SK-N-SH (cell line): ENCODE measurements around the gene OLFM1. TPM values are rescaled to one million over a fixed set of nuclear protein-coding genes. Genes with fewer than 3 reads are reported as not detected.

Source experiments
- CTCF ChIA-PET: fragments of 300-600, 350-600 bp; formaldehyde crosslinking; extraction: SDS; loops from one replicate; lab custom pipeline; 2021; lab: Yijun Ruan, JAX
- POLR2A ChIA-PET: fragments of 350-600 bp; sonication (Branson Sonifier 250); formaldehyde crosslinking; extraction: SDS; loops from one replicate; lab custom pipeline; 2020; ENCODE audit warnings: antibody characterized with exemption, inconsistent platforms; lab: Yijun Ruan, JAX
- DNase-seq: peaks from one replicate; pipeline ENCODE4 v3.0.0; 2012
- H2AFZ ChIP-seq: fragments of 200-600 bp; sonication (generic); 2 replicates; pipeline ENCODE4 v1.8.1; 2016; ENCODE audit warnings: antibody characterized with exemption, mild to moderate bottlenecking, low read depth
- H3F3A ChIP-seq: fragments of 200-600 bp; sonication (generic); replicated peaks from 2 replicates; pipeline ENCODE3; 2016; ENCODE audit warnings: antibody characterized with exemption, mild to moderate bottlenecking; ENCODE audit not compliant: insufficient read depth
- H3K27ac ChIP-seq, 2 experiments: fragments of 200-500 bp in 1 of 2; fragments of 200-600 bp in 1 of 2; sonication (Bioruptor generic) in 1 of 2; sonication (generic), shearing (Covaris generic) in 1 of 2; 2 replicates each; pipeline versions ENCODE4 v1.5.1 to v1.6.1; 2014 to 2016; ENCODE audit warnings: low read depth in 2 of 2, inconsistent platforms in 1 of 2, low read length in 1 of 2, mild to moderate bottlenecking in 1 of 2, mixed read lengths in 1 of 2
- H3K27me3 ChIP-seq: fragments of 200-600 bp; sonication (generic), shearing (Covaris generic); 2 replicates; pipeline ENCODE4 v1.6.1; 2016; ENCODE audit warnings: mixed run types; ENCODE audit not compliant: insufficient read depth
- H3K36me3 ChIP-seq, 2 experiments: fragments of 200-500 bp in 1 of 2; fragments of 200-600 bp in 1 of 2; sonication (Bioruptor generic) in 1 of 2; sonication (generic) in 1 of 2; replicated peaks in 1 of 2; 2 replicates each; pipeline versions ENCODE3 to v1.5.1; 2014 to 2016; ENCODE audit warnings: low read length in 1 of 2, mild to moderate bottlenecking in 1 of 2; ENCODE audit not compliant: insufficient read depth in 2 of 2, control insufficient read depth in 1 of 2
- H3K4me1 ChIP-seq, 2 experiments: fragments of 200-500 bp in 1 of 2; fragments of 200-600 bp in 1 of 2; sonication (Bioruptor generic) in 1 of 2; sonication (generic), shearing (Covaris generic) in 1 of 2; 2 replicates each; pipeline versions ENCODE4 v1.5.1 to v1.6.1; 2014 to 2016; ENCODE audit warnings: low read depth in 1 of 2, low read length in 1 of 2, mixed run types in 1 of 2; ENCODE audit not compliant: insufficient read depth in 2 of 2, control insufficient read depth in 1 of 2
- H3K4me2 ChIP-seq: fragments of 200-600 bp; sonication (generic), shearing (Covaris generic); 2 replicates; pipeline ENCODE4 v1.6.1; 2017; ENCODE audit warnings: mixed run types
- H3K4me3 ChIP-seq, 2 experiments: fragments of 200-500 bp in 1 of 2; fragments of 200-600 bp in 1 of 2; sonication (Bioruptor generic) in 1 of 2; sonication (generic), shearing (Covaris generic) in 1 of 2; 2 replicates each; pipeline versions ENCODE4 v1.5.1 to v1.8.1; 2014 to 2016; ENCODE audit warnings: low read depth in 2 of 2, inconsistent platforms in 1 of 2, low read length in 1 of 2, mild to moderate bottlenecking in 1 of 2, mixed read lengths in 1 of 2, moderate library complexity in 1 of 2
- H3K79me2 ChIP-seq: fragments of 200-600 bp; sonication (generic); 2 replicates; pipeline ENCODE4 v1.8.1; 2017; ENCODE audit warnings: mild to moderate bottlenecking; ENCODE audit not compliant: insufficient read depth
- H3K9ac ChIP-seq: fragments of 200-600 bp; sonication (generic); 2 replicates; pipeline ENCODE4 v1.6.1; 2017; ENCODE audit warnings: mixed run types
- H3K9me2 ChIP-seq: fragments of 200-600 bp; sonication (generic); 2 replicates; pipeline ENCODE4 v1.6.1; 2017; ENCODE audit warnings: mixed run types
- H3K9me3 ChIP-seq: fragments of 200-600 bp; sonication (generic); 2 replicates; pipeline ENCODE4 v1.6.1; 2017; ENCODE audit warnings: mixed run types, mild to moderate bottlenecking, moderate library complexity
- H4K20me1 ChIP-seq: fragments of 200-600 bp; sonication (generic); 2 replicates; pipeline ENCODE4 v1.6.1; 2017; ENCODE audit warnings: mild to moderate bottlenecking, mixed run types; ENCODE audit not compliant: insufficient read depth
- CHD2 ChIP-seq: fragments of 150-350 bp; IDR thresholded peaks from 2 replicates; pipeline ENCODE4 v1.6.1; 2018; ENCODE audit warnings: low read length; ENCODE audit not compliant: partially characterized antibody
- CTCF ChIP-seq: fragments of 200-600 bp; sonication (generic); IDR thresholded peaks from 2 replicates; pipeline ENCODE4 v1.6.1; 2017; ENCODE audit warnings: antibody characterized with exemption, mild to moderate bottlenecking, moderate library complexity
- EZH2phosphoT487 ChIP-seq: fragments of 200-600 bp; sonication (generic); IDR thresholded peaks from 2 replicates; pipeline ENCODE4 v1.6.1; 2017; ENCODE audit warnings: low read depth, mixed run types, mild to moderate bottlenecking, antibody characterized with exemption, moderate library complexity, borderline replicate concordance
- GATA2 ChIP-seq: sonication (generic); formaldehyde crosslinking; IDR thresholded peaks from 2 replicates; pipeline ENCODE4 v1.5.0; 2020; ENCODE audit warnings: mild to moderate bottlenecking, missing genetic modification reagents
- MXI1 ChIP-seq: IDR thresholded peaks from 2 replicates; pipeline ENCODE4 v1.6.1; 2012; ENCODE audit warnings: mild to moderate bottlenecking, low read depth, low read length, improper control_type of control experiment
- NFIC ChIP-seq: IDR thresholded peaks from 2 replicates; pipeline ENCODE4 v1.4.0; 2012; ENCODE audit warnings: borderline replicate concordance
- RAD21 ChIP-seq: IDR thresholded peaks from 2 replicates; pipeline ENCODE4 v1.6.1; 2012; ENCODE audit warnings: mild to moderate bottlenecking, low read length
- RCOR1 ChIP-seq: fragments of 150-350 bp; IDR thresholded peaks from 2 replicates; pipeline ENCODE4 v1.6.1; 2017; ENCODE audit warnings: antibody characterized with exemption, low read length
- RXRA ChIP-seq: IDR thresholded peaks from 2 replicates; pipeline ENCODE4 v1.4.0; 2012; ENCODE audit warnings: low read depth, mild to moderate bottlenecking, borderline replicate concordance
- SMC3 ChIP-seq: IDR thresholded peaks from 2 replicates; pipeline ENCODE4 v1.6.1; 2012; ENCODE audit warnings: low read depth, low read length, improper control_type of control experiment
- TAF1 ChIP-seq: IDR thresholded peaks from 2 replicates; pipeline ENCODE4 v1.6.1; 2012; ENCODE audit warnings: low read depth, mild to moderate bottlenecking, low read length, moderate library complexity, borderline replicate concordance
- WGBS: methylation state at CpG from one replicate; pipeline ENCODE4 v1.1.6; 2017; ENCODE audit warnings: low lambda C conversion rate; 5-methylcytosine and 5-hydroxymethylcytosine counted together
- polyA plus RNA-seq, 3 experiments: library from polyadenylated mRNA; depleted of rRNA; stranded (reverse); fragments of >200 nt; gene quantifications; 2 replicates each; pipeline ENCODE4 v1.2.3, GENCODE V29; 2012
- TF ChIP-seq, protein P1 (sequence below): fragments of 150-350 bp; IDR thresholded peaks from 2 replicates; pipeline ENCODE4 v1.6.1; 2017; ENCODE audit warnings: antibody characterized with exemption, low read length, low read depth, borderline replicate concordance
- TF ChIP-seq, protein P2 (sequence below): IDR thresholded peaks from 2 replicates; pipeline ENCODE4; 2012

OLFM1 gene
- polyA plus RNA-seq, 1 of the 3 experiments (the other 2 are of a cell fraction) = 15.9 TPM

- Histone ChIP-seq H3K27ac (no peak overlapping the region), H3F3A (peaks cover 4% of the 10 kb centered on the region), H3K36me3 (no peaks in the 10 kb centered on the region), H3K9me2 (no peaks in the 10 kb centered on the region), H3K9ac (no peak overlapping the region), H4K20me1 (0 out of 2 replicates have a peak, but pooled peaks cover 10% of the 10 kb centered on the region), H3K4me3 (no peak overlapping the region), H3K79me2 (no peaks in the 10 kb centered on the region), H3K9me3 (no peaks in the 10 kb centered on the region), H2AFZ (no peak overlapping the region), H3K4me2 (no peak overlapping the region), H3K4me1 (peaks cover 0 to 10% of the 10 kb centered on the region in 2 experiments; a peak in 1 of 4 replicates), H3K27me3 (no peaks in the 10 kb centered on the region)
- DNase-seq = no peak
- WGBS = 40% methylated on average over 20 of the region's 20 CpGs
- TF ChIP-seq RAD21 = peak; percentile 32; the same call in 1 of the 2 replicates
- no peak for TF ChIP-seq EZH2phosphoT487
- ChIA-PET CTCF (interaction anchor here (0.6 to 9.9 kb wide), 38 partner anchors 8 to 636 kb away, joined by 3 to 290 read pairs (median 7); no protein-coding TSS in a partner anchor), POLR2A (no interaction called here)
Observed at GRCh38 chr9:135084881-135085760, 2.3 kb upstream of the OLFM1 start.

DNA sequence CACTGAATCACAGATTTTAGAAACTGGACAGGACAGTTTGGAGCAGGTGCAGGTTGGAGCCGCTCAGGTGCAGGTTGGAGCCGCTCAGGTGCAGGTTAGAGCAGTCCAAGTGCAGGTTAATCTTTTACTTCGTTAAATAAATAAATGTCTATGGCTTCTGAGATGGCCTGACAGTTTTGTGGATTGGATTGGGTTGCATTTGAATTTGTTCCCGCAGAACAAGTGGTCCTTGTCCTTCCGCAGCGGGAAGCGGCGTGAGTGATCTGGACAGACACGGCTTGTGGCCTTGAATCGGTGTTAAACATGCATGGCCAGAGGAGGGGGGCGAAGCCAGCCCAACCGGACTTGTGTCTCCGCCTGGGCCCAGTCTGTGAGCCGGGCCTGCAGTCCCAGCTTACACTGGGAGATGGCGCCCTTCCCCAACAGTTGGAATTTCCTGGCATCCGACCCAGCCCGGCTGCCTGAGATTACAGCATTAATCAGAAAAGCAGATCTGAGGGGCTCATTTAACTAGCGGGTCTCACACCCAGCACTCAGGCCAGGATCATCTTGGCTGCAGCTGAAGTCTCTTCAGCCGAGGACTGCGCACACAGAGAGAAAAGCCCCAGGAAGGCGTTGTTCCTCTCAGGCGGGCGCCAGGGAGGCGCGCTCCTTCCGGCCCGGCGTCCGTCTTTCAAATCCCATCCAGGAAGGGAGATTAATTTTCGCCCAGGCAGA is 1.5 kb upstream of the OLFM1 start:
- Histone ChIP-seq H2AFZ (no peak overlapping the region), H3K27me3 (no peaks in the 10 kb centered on the region)

More for the DNA sequence above, 1.5 kb upstream of the OLFM1 start:
- peaks cover 0 to 10% of the 10 kb centered on the region in 2 experiments; a peak in 1 of 4 replicates for H3K4me1 ChIP-seq
- 0 out of 2 replicates have a peak, but pooled peaks cover 10% of the 10 kb centered on the region for H4K20me1 ChIP-seq
- POLR2A ChIA-PET = no interaction called here
- no peaks in the 10 kb centered on the region for H3K9me2 ChIP-seq
- H3K9me3 ChIP-seq = no peaks in the 10 kb centered on the region
- peak; percentile 92 for DNase-seq
- peak overlapping the region; percentile 63 for H3K4me2 ChIP-seq
- H3K9ac ChIP-seq = no peak overlapping the region
- H3K36me3 ChIP-seq = no peaks in the 10 kb centered on the region
- no peak overlapping the region for H3K27ac ChIP-seq
- CTCF ChIA-PET = interaction anchor here (0.6 to 9.9 kb wide), 71 partner anchors 8 to 637 kb away, joined by 3 to 290 read pairs (median 5); no protein-coding TSS in a partner anchor
- 18% methylated on average over 28 of the region's 30 CpGs for WGBS
- TF ChIP-seq GATA2 (CRISPR knock-in tag) (peak; percentile 87), CTCF (peak; percentile 91), RCOR1 (peak; percentile 48; the same call in 1 of the 2 replicates), RXRA (no peak), CHD2 (peak; percentile 23), TAF1 (no peak), NFIC (0 out of 2 replicates have a peak, but pooled peaks have one; percentile 20), RAD21 (peak; percentile 98), MXI1 (peak; percentile 15; the same call in 1 of the 2 replicates), SMC3 (peak; percentile 92)
- TF ChIP-seq, protein P1, sequence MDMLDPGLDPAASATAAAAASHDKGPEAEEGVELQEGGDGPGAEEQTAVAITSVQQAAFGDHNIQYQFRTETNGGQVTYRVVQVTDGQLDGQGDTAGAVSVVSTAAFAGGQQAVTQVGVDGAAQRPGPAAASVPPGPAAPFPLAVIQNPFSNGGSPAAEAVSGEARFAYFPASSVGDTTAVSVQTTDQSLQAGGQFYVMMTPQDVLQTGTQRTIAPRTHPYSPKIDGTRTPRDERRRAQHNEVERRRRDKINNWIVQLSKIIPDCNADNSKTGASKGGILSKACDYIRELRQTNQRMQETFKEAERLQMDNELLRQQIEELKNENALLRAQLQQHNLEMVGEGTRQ = no peak
- TF ChIP-seq, protein P2, sequence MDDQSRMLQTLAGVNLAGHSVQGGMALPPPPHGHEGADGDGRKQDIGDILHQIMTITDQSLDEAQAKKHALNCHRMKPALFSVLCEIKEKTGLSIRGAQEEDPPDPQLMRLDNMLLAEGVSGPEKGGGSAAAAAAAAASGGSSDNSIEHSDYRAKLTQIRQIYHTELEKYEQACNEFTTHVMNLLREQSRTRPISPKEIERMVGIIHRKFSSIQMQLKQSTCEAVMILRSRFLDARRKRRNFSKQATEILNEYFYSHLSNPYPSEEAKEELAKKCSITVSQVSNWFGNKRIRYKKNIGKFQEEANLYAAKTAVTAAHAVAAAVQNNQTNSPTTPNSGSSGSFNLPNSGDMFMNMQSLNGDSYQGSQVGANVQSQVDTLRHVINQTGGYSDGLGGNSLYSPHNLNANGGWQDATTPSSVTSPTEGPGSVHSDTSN = no peak
- peaks cover 4% of the 10 kb centered on the region for H3F3A ChIP-seq
- no peaks in the 10 kb centered on the region for H3K79me2 ChIP-seq
- H3K4me3 ChIP-seq = peak overlapping the region; percentile 17 to 48; a peak in 3 of 4 replicates
